ENCODE data around the gene ATOH8.
"Not testable (repeated sequence)": the region's sequence is repeated elsewhere in the genome, so short reads cannot be mapped to it uniquely, and the experiment has no call there.

Gene ATOH8

GRCh38 chr2:85712849-85713612 is 40.8 kb upstream of the ATOH8 start:
- no peaks in the 10 kb centered on the region for H4K20me1 ChIP-seq (ENCODE audit: control insufficient read depth, insufficient read depth, low read depth, low read length)
- H3K79me2 ChIP-seq (ENCODE audit: control insufficient read depth, low read length): no peaks in the 10 kb centered on the region
- peaks cover 31% of the 10 kb centered on the region for H3K27me3 ChIP-seq (ENCODE audit: control insufficient read depth, low read length)
- H3K4me3 ChIP-seq (ENCODE audit: low read length): no peak overlapping the region
- no peak overlapping the region for H3K4me2 ChIP-seq (ENCODE audit: low read length)
- H3K27ac ChIP-seq (ENCODE audit: low read depth, low read length): no peak overlapping the region
- H3K9me3 ChIP-seq (ENCODE audit: control insufficient read depth, insufficient read depth, low read length): no peaks in the 10 kb centered on the region
- H3F3A ChIP-seq (ENCODE audit: control insufficient read depth, insufficient read depth): no peaks in the 10 kb centered on the region
- no peaks in the 10 kb centered on the region for H3K36me3 ChIP-seq (ENCODE audit: control insufficient read depth, low read length)
- TF ChIP-seq CTCF (IDR thresholded peaks at IDR 0.05; ENCODE audit: low read depth, low read length, poor library complexity, severe bottlenecking): no peak
- no peak for TF ChIP-seq EZH2phosphoT487 (IDR thresholded peaks at IDR 0.05; ENCODE audit: borderline replicate concordance, low read length)
- no peaks in the 10 kb centered on the region for H3K9me2 ChIP-seq (replicated peaks; ENCODE audit: control insufficient read depth, low read length)
- no peaks in the 10 kb centered on the region for H3K4me1 ChIP-seq (ENCODE audit: control insufficient read depth, low read length)

- H3K9me3 ChIP-seq (ENCODE audit: control insufficient read depth, insufficient read depth, low read length): no peaks in the 10 kb centered on the region
- H3K36me3 ChIP-seq (ENCODE audit: control insufficient read depth, low read length): no peaks in the 10 kb centered on the region
- TF ChIP-seq EZH2phosphoT487 (IDR thresholded peaks at IDR 0.05; ENCODE audit: borderline replicate concordance, low read length): no peak
- TF ChIP-seq CTCF (IDR thresholded peaks at IDR 0.05; ENCODE audit: low read depth, low read length, poor library complexity, severe bottlenecking): no peak
- H3F3A ChIP-seq (ENCODE audit: control insufficient read depth, insufficient read depth): no peaks in the 10 kb centered on the region
- H3K4me1 ChIP-seq (ENCODE audit: control insufficient read depth, low read length): no peaks in the 10 kb centered on the region
- H3K79me2 ChIP-seq (ENCODE audit: control insufficient read depth, low read length): no peaks in the 10 kb centered on the region
- H3K27me3 ChIP-seq (ENCODE audit: control insufficient read depth, low read length): peaks cover 28% of the 10 kb centered on the region
- H4K20me1 ChIP-seq (ENCODE audit: control insufficient read depth, insufficient read depth, low read depth, low read length): no peaks in the 10 kb centered on the region
- H3K27ac ChIP-seq (ENCODE audit: low read depth, low read length): no peak overlapping the region
- no peaks in the 10 kb centered on the region for H3K9me2 ChIP-seq (replicated peaks; ENCODE audit: control insufficient read depth, low read length)
- no peak overlapping the region for H3K4me3 ChIP-seq (ENCODE audit: low read length)
- H3K4me2 ChIP-seq (ENCODE audit: low read length): no peak overlapping the region
Measured at GRCh38 chr2:85713836-85714235, 40.0 kb upstream of the ATOH8 start.

GRCh38 chr2:85714421-85714820 is 39.4 kb upstream of the ATOH8 start:
- H3K9me2 ChIP-seq (replicated peaks; ENCODE audit: control insufficient read depth, low read length); H3K27ac ChIP-seq (ENCODE audit: low read depth, low read length); H3K4me1 ChIP-seq (ENCODE audit: control insufficient read depth, low read length): not testable (repeated sequence)

GRCh38 chr2:85714841-85715240 is 39.0 kb upstream of the ATOH8 start:
- Histone ChIP-seq H3K4me2 (ENCODE audit: low read length) (no peak overlapping the region), H3K4me1 (ENCODE audit: control insufficient read depth, low read length) (no peaks in the 10 kb centered on the region), H3F3A (ENCODE audit: control insufficient read depth, insufficient read depth) (no peaks in the 10 kb centered on the region), H4K20me1 (ENCODE audit: control insufficient read depth, insufficient read depth, low read depth, low read length) (no peaks in the 10 kb centered on the region), H3K27me3 (ENCODE audit: control insufficient read depth, low read length) (peaks cover 23% of the 10 kb centered on the region), H3K9me3 (ENCODE audit: control insufficient read depth, insufficient read depth, low read length) (no peaks in the 10 kb centered on the region), H3K27ac (ENCODE audit: low read depth, low read length) (no peak overlapping the region), H3K36me3 (ENCODE audit: control insufficient read depth, low read length) (no peaks in the 10 kb centered on the region), H3K9me2 (replicated peaks; ENCODE audit: control insufficient read depth, low read length) (no peaks in the 10 kb centered on the region), H3K4me3 (ENCODE audit: low read length) (no peak overlapping the region), H3K79me2 (ENCODE audit: control insufficient read depth, low read length) (no peaks in the 10 kb centered on the region)
- TF ChIP-seq EZH2phosphoT487 (IDR thresholded peaks at IDR 0.05; ENCODE audit: borderline replicate concordance, low read length) (no peak), CTCF (IDR thresholded peaks at IDR 0.05; ENCODE audit: low read depth, low read length, poor library complexity, severe bottlenecking) (no peak)

More at GRCh38 chr2:85714421-85714820, 39.4 kb upstream of the ATOH8 start:
- H4K20me1 ChIP-seq (ENCODE audit: control insufficient read depth, insufficient read depth, low read depth, low read length); H3F3A ChIP-seq (ENCODE audit: control insufficient read depth, insufficient read depth); H3K9me3 ChIP-seq (ENCODE audit: control insufficient read depth, insufficient read depth, low read length); H3K4me3 ChIP-seq (ENCODE audit: low read length); H3K36me3 ChIP-seq (ENCODE audit: control insufficient read depth, low read length); H3K79me2 ChIP-seq (ENCODE audit: control insufficient read depth, low read length); H3K4me2 ChIP-seq (ENCODE audit: low read length): not testable (repeated sequence)
- peaks cover 27% of the 10 kb centered on the region for H3K27me3 ChIP-seq (ENCODE audit: control insufficient read depth, low read length)

Data from DOHH2 (cell line).